Measurements from ENCODE around the gene RASSF6.
"Not testable (repeated sequence)": the region's sequence is repeated elsewhere in the genome, so short reads cannot be mapped to it uniquely, and the experiment has no call there.

The RASSF6 gene

DNA sequence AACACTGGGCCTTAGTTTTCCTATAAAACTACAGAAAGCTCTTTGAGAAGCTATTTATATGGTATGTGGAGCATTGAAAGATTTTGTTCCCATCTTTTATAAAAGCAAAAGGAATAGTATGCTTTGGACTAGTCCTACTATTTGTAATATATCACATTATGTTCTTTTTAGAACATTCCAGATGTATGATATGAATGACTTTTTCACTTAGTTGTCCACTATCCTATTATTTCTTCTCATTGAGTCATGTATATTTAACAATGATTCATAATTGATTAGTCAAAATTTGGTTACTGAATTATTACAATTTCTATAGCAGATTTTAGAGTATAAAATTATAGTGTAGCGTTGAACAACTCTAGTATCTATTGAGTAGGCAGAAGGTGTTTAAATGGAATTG is 34.2 kb downstream of the RASSF6 start:
- Histone ChIP-seq H3K27me3 (ENCODE audit: control insufficient read depth in 5 of 5, insufficient read depth in 4 of 5, low read length in 5 of 5) (no peaks in the 10 kb centered on the region), H3K4me1 (ENCODE audit: control insufficient read depth in 5 of 5, insufficient read depth in 5 of 5, low read length in 5 of 5) (peaks cover 0 to 12% (median 0%) of the 10 kb centered on the region in 5 donors), H3K36me3 (ENCODE audit: control insufficient read depth in 5 of 5, insufficient read depth in 5 of 5, low read length in 5 of 5) (no peaks in the 10 kb centered on the region), H3K4me3 (ENCODE audit: low read depth in 1 of 5, low read length in 5 of 5) (no peak overlapping the region), H3K9ac (ENCODE audit: low read length in 5 of 5) (no peak overlapping the region), H3K9me3 (ENCODE audit: control insufficient read depth in 5 of 5, low read length in 5 of 5) (no peaks in the 10 kb centered on the region), H3K27ac (ENCODE audit: low read depth, low read length) (no peak overlapping the region)

DNA sequence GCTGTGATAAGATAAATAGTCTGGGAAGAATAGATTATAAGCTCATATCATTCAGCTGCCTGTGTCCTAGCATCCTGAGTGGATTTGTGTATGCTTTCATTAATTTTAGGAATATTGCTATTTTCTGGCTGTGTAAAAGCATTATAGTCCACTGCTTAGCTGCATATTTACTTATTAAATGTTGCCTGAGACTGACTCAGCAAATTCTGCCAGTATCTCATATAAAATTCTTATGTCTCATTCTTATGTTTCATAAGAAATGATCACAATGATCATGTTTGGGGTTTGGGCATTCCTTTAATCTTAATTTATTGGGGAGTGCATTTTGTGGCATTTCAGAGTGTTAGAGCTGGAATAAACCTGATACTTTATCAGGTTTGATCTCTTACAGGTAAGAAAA is 34.9 kb downstream of the RASSF6 start:
- no peak overlapping the region for H3K9ac ChIP-seq (ENCODE audit: low read length in 5 of 5)
- H3K36me3 ChIP-seq (ENCODE audit: control insufficient read depth in 5 of 5, insufficient read depth in 5 of 5, low read length in 5 of 5): no peaks in the 10 kb centered on the region
- H3K4me3 ChIP-seq (ENCODE audit: low read depth in 1 of 5, low read length in 5 of 5): no peak overlapping the region
- no peaks in the 10 kb centered on the region for H3K27me3 ChIP-seq (ENCODE audit: control insufficient read depth in 5 of 5, insufficient read depth in 4 of 5, low read length in 5 of 5)
- no peaks in the 10 kb centered on the region for H3K9me3 ChIP-seq (ENCODE audit: control insufficient read depth in 5 of 5, low read length in 5 of 5)
- H3K4me1 ChIP-seq (ENCODE audit: control insufficient read depth in 5 of 5, insufficient read depth in 5 of 5, low read length in 5 of 5): peaks cover 0 to 11% (median 0%) of the 10 kb centered on the region in 5 donors
- no peak overlapping the region for H3K27ac ChIP-seq (ENCODE audit: low read depth, low read length)

DNA sequence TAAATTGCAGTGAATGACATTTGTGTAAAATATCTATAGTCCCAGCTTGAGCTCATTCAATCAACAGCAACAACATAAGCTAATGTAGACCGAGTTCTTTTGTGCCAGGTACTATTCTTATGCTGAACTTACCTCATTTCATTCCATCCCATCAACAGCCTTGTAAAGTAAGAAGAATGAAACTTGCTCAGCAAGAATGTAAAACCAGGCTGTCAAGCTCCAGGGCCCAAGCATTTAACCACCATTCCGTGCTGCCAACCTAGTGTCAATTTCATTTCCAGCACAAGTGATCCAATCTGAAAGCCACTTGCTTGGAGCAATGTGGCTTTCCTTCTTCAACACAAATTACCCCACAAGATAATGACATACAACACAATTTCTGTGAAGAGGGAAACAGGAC is 36.6 kb downstream of the RASSF6 start:
- H3K27me3 ChIP-seq (ENCODE audit: control insufficient read depth in 5 of 5, insufficient read depth in 4 of 5, low read length in 5 of 5): no peaks in the 10 kb centered on the region
- no peak overlapping the region for H3K4me3 ChIP-seq (ENCODE audit: low read depth in 1 of 5, low read length in 5 of 5)
- no peak overlapping the region for H3K27ac ChIP-seq (ENCODE audit: low read depth, low read length)

DNA sequence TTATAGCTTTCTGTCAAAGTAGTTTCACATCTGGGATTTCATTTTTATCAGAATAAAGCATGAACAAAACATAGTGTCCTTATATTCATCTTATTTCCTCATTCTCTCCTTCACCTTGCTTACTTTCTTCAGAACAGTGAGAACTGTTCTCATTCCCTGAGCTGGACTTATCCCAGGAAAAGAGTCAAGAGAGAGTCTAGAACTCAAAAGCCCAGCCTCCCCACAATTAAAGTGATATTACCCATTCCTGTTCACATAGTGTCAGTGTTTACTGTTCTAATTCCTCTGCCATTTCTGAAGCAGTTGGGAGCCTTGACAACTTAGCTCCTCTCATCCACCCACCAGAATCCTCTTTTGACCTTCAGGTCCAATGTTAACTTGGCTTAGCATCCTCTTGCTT is 42.9 kb downstream of the RASSF6 start:
- no peaks in the 10 kb centered on the region for H3K36me3 ChIP-seq (ENCODE audit: control insufficient read depth in 5 of 5, insufficient read depth in 5 of 5, low read length in 5 of 5)
- no peak overlapping the region for H3K27ac ChIP-seq (ENCODE audit: low read depth, low read length)
- no peak overlapping the region for H3K4me3 ChIP-seq (ENCODE audit: low read depth in 1 of 5, low read length in 5 of 5)
- no peaks in the 10 kb centered on the region for H3K4me1 ChIP-seq (ENCODE audit: control insufficient read depth in 5 of 5, insufficient read depth in 5 of 5, low read length in 5 of 5)
- no peak overlapping the region for H3K9ac ChIP-seq (ENCODE audit: low read length in 5 of 5)
- H3K27me3 ChIP-seq (ENCODE audit: control insufficient read depth in 5 of 5, insufficient read depth in 4 of 5, low read length in 5 of 5): no peaks in the 10 kb centered on the region
- no peaks in the 10 kb centered on the region for H3K9me3 ChIP-seq (ENCODE audit: control insufficient read depth in 5 of 5, low read length in 5 of 5)

More for the DNA sequence above, 36.6 kb downstream of the RASSF6 start:
- Histone ChIP-seq H3K9me3 (ENCODE audit: control insufficient read depth in 5 of 5, low read length in 5 of 5) (no peaks in the 10 kb centered on the region), H3K9ac (ENCODE audit: low read length in 5 of 5) (no peak overlapping the region), H3K36me3 (ENCODE audit: control insufficient read depth in 5 of 5, insufficient read depth in 5 of 5, low read length in 5 of 5) (no peaks in the 10 kb centered on the region), H3K4me1 (ENCODE audit: control insufficient read depth in 5 of 5, insufficient read depth in 5 of 5, low read length in 5 of 5) (no peaks in the 10 kb centered on the region)

DNA sequence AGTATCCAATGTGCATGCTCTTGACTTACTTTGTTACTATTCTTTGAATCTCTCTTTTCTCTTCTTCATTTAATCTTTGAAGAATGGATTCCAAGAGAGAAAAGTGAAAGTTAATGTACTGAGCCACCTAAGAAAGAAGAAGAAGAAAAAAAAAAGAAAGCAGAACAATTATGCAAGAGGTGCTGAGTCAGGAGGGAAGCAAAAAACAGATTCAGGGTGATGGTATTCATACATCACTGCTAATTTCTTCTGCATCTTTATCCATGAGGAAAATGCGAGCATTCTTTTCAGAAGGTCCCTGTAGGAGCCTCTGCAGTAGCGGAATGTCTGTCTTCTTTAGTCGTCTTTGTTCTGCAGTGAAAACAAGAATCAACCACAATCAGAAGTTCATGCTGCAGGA is 43.9 kb downstream of the RASSF6 start:
- Histone ChIP-seq H3K4me3 (ENCODE audit: low read depth in 1 of 5, low read length in 5 of 5) (no peak overlapping the region), H3K9me3 (ENCODE audit: control insufficient read depth in 5 of 5, low read length in 5 of 5) (no peaks in the 10 kb centered on the region), H3K4me1 (ENCODE audit: control insufficient read depth in 5 of 5, insufficient read depth in 5 of 5, low read length in 5 of 5) (no peaks in the 10 kb centered on the region), H3K27me3 (ENCODE audit: control insufficient read depth in 5 of 5, insufficient read depth in 4 of 5, low read length in 5 of 5) (no peaks in the 10 kb centered on the region), H3K27ac (ENCODE audit: low read depth, low read length) (no peak overlapping the region), H3K9ac (ENCODE audit: low read length in 5 of 5) (no peak overlapping the region), H3K36me3 (ENCODE audit: control insufficient read depth in 5 of 5, insufficient read depth in 5 of 5, low read length in 5 of 5) (no peaks in the 10 kb centered on the region)

DNA sequence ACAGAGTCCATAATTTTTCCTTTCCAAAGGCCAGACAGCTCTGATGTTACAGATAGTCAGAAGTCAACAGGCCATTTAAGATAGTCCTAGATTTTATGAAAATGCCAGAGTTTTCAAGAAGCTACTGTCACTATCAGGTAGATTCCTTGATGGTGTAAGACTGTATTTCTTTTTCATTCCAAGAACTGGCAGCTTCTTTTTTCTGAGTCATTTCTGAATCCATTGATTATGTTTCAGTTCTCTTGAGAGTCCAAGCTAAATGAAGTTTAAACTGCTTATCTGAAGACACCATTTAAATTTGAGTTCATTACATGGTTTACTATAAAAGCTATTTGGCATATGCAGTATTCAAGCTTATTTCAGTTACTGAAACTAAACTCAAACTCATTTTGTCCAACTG is 44.6 kb downstream of the RASSF6 start:
- Histone ChIP-seq H3K27ac (ENCODE audit: low read depth, low read length) (no peak overlapping the region), H3K4me3 (ENCODE audit: low read depth in 1 of 5, low read length in 5 of 5) (no peak overlapping the region), H3K27me3 (ENCODE audit: control insufficient read depth in 5 of 5, insufficient read depth in 4 of 5, low read length in 5 of 5) (no peaks in the 10 kb centered on the region), H3K9me3 (ENCODE audit: control insufficient read depth in 5 of 5, low read length in 5 of 5) (no peaks in the 10 kb centered on the region), H3K4me1 (ENCODE audit: control insufficient read depth in 5 of 5, insufficient read depth in 5 of 5, low read length in 5 of 5) (no peaks in the 10 kb centered on the region), H3K9ac (ENCODE audit: low read length in 5 of 5) (no peak overlapping the region), H3K36me3 (ENCODE audit: control insufficient read depth in 5 of 5, insufficient read depth in 5 of 5, low read length in 5 of 5) (no peaks in the 10 kb centered on the region)

DNA sequence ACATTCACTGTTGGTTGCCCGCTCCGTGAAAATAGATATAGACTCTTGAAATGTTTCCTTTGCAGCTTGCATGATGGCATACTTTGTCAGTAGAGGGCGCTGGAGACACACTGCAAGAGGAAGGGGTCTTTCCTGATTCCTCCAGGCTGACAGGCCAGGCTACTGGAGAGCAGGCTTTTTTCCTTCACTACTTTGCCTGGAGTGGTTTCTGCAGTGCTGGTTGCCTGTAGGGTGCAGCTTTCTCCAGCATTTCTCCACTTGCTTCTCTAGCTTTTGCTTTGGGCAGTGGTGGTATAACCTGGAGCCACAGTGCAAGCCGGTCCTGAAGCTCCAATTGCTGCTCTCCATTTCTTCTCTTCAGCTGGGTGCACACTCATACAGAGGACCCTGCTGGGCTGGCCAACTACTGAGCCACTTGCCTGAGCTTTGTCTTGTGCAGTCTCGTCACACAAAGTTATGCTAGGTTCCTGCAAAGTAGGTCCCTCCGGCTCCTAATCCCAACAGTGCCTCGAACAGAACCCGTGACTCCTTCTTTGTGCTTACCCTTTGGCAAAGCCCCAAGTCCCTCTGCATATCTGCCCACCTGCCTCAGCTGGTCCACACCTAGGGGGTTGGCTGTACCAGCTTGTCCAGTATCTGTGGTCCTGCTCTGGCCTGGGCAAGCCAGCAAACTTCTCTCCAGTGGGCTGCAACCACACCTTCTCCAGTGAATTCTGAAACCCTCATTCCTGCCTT is 46.3 kb downstream of the RASSF6 start:
- Histone ChIP-seq H3K9ac (ENCODE audit: low read length in 5 of 5) (no peak overlapping the region), H3K4me1 (ENCODE audit: control insufficient read depth in 5 of 5, insufficient read depth in 5 of 5, low read length in 5 of 5) (no peaks in the 10 kb centered on the region), H3K4me3 (ENCODE audit: low read depth in 1 of 5, low read length in 5 of 5) (no peak overlapping the region), H3K27me3 (ENCODE audit: control insufficient read depth in 5 of 5, insufficient read depth in 4 of 5, low read length in 5 of 5) (peaks cover 0 to 3% (median 0%) of the 10 kb centered on the region in 5 donors), H3K9me3 (ENCODE audit: control insufficient read depth in 5 of 5, low read length in 5 of 5) (no peaks in the 10 kb centered on the region), H3K27ac (ENCODE audit: low read depth, low read length) (no peak overlapping the region), H3K36me3 (ENCODE audit: control insufficient read depth in 5 of 5, insufficient read depth in 5 of 5, low read length in 5 of 5) (no peaks in the 10 kb centered on the region)

DNA sequence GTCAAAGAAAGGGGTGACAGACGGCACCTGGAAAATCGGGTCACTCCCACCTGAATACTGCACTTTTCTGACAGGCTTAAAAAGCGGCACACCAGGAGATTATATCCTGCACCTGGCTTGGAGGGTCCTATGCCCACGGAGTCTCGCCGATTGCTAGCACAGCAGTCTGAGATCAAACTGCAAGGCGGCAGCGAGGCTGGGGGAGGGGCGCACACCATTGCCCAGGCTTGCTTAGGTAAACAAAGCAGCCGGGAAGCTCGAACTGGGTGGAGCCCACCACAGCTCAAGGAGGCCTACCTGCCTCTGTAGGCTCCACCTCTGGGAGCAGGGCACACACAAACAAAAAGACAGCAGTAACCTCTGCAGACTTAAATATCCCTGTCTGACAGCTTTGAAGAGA is 69.4 kb downstream of the RASSF6 start:
- H3K27me3 ChIP-seq (ENCODE audit: control insufficient read depth in 5 of 5, insufficient read depth in 4 of 5, low read length in 5 of 5); H3K4me3 ChIP-seq (ENCODE audit: low read depth in 1 of 5, low read length in 5 of 5); H3K9ac ChIP-seq (ENCODE audit: low read length in 5 of 5); H3K27ac ChIP-seq (ENCODE audit: low read depth, low read length); H3K36me3 ChIP-seq (ENCODE audit: control insufficient read depth in 5 of 5, insufficient read depth in 5 of 5, low read length in 5 of 5); H3K9me3 ChIP-seq (ENCODE audit: control insufficient read depth in 5 of 5, low read length in 5 of 5); H3K4me1 ChIP-seq (ENCODE audit: control insufficient read depth in 5 of 5, insufficient read depth in 5 of 5, low read length in 5 of 5): not testable (repeated sequence)

DNA sequence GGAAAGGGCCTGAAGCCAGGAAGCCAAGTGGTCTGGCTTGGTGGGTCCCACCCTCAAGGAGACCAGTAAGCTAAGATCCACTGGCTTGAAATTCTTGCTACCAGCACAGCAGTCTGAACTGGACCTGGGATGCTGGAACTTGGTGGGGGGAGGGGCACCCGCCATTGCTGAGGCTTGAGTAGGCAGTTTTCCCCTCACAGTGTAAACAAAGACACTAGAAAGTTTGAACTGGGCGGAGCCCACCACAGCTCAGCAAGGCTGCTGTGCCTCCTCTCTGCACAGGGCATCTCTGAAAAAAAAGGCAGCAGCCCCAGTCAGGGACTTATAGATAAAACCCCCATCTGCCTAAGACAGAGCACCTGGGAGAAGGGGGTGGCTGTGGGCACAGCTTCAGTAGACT is 75.6 kb downstream of the RASSF6 start:
- Histone ChIP-seq H3K27me3 (ENCODE audit: control insufficient read depth in 5 of 5, insufficient read depth in 4 of 5, low read length in 5 of 5) (no peaks in the 10 kb centered on the region), H3K4me3 (ENCODE audit: low read depth in 1 of 5, low read length in 5 of 5) (no peak overlapping the region), H3K27ac (ENCODE audit: low read depth, low read length) (no peak overlapping the region), H3K9me3 (ENCODE audit: control insufficient read depth in 5 of 5, low read length in 5 of 5) (no peaks in the 10 kb centered on the region), H3K4me1 (ENCODE audit: control insufficient read depth in 5 of 5, insufficient read depth in 5 of 5, low read length in 5 of 5) (no peaks in the 10 kb centered on the region), H3K9ac (ENCODE audit: low read length in 5 of 5) (no peak overlapping the region), H3K36me3 (ENCODE audit: control insufficient read depth in 5 of 5, insufficient read depth in 5 of 5, low read length in 5 of 5) (no peaks in the 10 kb centered on the region)

DNA sequence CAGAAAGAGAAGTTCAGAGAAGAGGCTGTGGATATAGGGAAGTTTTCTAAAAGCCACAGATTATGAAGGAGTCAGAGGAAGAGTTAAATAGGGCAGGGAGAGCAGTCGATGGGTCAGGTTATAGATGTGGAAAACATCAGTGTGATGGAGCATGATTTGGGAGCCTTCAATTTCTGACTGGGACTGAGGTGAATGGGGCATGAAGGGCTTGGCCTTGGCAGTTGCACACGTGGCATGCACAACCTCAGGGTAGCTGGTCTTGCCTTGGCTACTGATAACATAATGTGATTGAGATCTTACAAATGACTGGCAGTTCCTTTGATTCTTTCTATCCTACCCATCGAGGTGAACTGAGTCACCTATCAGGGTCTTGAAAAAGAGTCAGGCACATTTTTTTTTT is 79.0 kb downstream of the RASSF6 start:
- Histone ChIP-seq H3K4me1 (ENCODE audit: control insufficient read depth in 5 of 5, insufficient read depth in 5 of 5, low read length in 5 of 5) (no peaks in the 10 kb centered on the region), H3K27ac (ENCODE audit: low read depth, low read length) (no peak overlapping the region)

More for the DNA sequence above, 79.0 kb downstream of the RASSF6 start:
- H3K4me3 ChIP-seq (ENCODE audit: low read depth in 1 of 5, low read length in 5 of 5): no peak overlapping the region
- H3K9me3 ChIP-seq (ENCODE audit: control insufficient read depth in 5 of 5, low read length in 5 of 5): no peaks in the 10 kb centered on the region
- H3K36me3 ChIP-seq (ENCODE audit: control insufficient read depth in 5 of 5, insufficient read depth in 5 of 5, low read length in 5 of 5): no peaks in the 10 kb centered on the region
- no peak overlapping the region for H3K9ac ChIP-seq (ENCODE audit: low read length in 5 of 5)
- no peaks in the 10 kb centered on the region for H3K27me3 ChIP-seq (ENCODE audit: control insufficient read depth in 5 of 5, insufficient read depth in 4 of 5, low read length in 5 of 5)
